AG08395 (cell line): Measurements from ENCODE around the gene LRRC63.
"Not testable (repeated sequence)": the region's sequence is repeated elsewhere in the genome, so short reads cannot be mapped to it uniquely, and the experiment has no call there.

Experiments used
- DNase-seq: peaks from one replicate; pipeline ENCODE4 v3.0.0; 2012; ENCODE audit warnings: mixed read lengths, low spot score

Gene LRRC63

DNA sequence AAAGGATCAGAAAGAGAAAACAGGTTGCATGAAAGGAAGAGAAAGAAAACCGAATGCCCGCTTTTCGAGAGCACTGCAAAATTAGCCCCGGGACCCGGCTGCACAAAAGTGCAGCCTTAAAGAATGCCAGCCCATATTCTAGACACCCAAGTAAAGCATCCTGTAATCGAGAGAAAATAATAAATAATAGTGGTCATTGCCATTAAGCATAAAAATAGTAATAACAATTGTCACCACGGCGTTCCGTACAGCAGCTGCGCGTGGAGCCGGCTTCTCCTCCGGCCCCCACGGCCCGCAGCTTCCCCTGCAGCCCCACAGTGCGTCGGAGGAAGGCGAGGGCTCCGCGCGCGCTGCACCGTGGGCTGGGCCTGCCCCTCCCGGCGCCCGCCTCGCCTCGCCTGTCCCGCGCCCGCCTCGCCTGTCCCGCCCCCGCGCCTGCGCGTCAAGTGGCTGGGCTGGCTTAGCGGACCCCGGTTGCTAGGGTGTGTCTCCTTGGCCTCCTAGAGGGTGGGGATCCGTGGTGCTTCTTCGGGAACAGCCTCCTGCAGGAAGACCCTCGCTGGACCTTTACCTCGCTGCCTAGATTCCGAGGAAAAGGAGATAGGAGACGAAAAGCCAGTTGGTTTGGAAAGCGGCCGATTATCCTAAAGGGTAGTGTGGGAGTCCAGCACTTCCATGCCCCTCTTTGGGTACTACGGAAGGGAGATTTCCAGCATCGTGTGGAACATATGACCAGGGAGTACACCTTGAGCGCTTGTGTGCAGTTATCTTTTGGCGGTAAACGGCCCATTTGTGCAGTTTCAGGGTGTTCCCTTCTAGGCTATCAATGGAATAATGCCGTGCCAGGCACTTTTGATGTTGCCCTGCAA, at the start of gene LRRC63:
Gene LRRC63, plus strand, starts transcription at position 446 of the 869 bp plus-strand sequence. CDS start 1,107 bp downstream, outside the sequence.
- DNase-seq: peak; percentile 64

DNA sequence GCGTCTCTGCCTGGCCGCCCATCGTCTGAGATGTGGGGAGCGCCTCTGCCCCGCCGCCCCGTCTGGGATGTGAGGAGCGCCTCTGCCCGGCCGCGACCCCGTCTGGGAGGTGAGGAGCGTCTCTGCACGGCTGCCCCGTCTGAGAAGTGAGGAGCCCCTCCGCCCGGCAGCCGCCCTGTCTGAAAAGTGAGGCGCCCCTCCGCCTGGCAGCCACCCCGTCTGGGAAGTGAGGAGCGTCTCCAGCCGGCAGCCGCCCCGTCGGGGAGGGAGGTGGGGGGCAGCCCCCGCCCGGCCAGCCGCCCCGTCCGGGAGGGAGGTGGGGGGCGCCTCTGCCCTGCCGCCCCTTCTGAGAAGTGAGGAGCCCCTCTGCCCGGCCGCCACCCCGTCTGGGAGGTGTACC, 49.0 kb upstream of the LRRC63 start:
- not testable (repeated sequence) for DNase-seq

DNA sequence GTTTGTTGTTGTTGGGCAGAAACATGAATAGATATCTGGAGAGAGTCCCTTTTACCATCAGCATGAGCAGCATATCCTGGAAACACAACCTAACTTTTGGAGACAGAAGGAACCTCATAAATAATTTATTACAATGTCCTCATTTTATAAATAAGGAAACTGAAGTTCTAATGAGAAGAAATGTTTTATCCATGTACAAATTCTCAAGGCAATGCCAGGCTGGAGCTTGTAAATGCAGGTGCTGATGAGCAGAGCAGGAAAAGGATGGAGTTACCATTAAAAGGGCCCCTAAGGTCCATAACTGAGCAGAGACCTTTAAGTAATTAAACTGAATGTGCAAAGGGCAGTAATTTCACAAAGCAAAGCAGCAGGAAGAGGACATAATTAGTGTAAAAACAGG, 47.1 kb upstream of the LRRC63 start:
- no peak for DNase-seq

DNA sequence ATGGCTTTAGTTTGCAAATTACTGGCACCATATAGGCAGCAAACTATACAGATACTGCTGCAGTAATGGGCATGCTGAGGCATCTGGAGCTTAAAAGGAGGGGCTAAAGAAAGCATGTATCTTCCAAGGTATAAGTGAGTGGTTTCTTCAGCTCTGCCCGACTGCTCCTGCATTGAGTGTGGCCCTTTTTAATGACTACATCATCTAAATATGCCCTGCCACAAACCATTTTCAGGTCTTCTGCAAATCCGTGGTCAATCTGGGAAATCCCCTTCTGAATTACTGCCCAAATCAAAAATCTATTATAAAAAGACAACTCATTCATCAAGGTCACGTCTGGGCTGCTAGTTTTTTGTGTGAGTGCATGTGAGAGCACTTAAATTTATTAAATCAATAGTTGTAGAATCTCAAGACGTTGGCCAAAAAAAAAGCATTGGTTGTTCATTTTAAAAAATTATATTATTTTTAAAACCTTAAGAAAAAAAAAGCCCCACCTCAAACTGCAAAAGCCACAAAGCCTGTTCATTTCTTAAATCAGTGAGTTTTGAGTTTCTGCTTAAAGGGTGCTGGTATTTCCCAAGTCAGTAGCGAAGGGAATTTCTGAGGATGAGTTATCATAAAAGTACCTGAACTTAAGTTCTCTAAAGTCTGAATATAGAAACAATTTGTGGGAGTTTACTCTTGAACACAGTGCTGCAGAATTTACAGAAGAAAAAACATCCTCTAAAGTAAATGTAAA, 46.1 kb upstream of the LRRC63 start:
- DNase-seq: no peak

DNA sequence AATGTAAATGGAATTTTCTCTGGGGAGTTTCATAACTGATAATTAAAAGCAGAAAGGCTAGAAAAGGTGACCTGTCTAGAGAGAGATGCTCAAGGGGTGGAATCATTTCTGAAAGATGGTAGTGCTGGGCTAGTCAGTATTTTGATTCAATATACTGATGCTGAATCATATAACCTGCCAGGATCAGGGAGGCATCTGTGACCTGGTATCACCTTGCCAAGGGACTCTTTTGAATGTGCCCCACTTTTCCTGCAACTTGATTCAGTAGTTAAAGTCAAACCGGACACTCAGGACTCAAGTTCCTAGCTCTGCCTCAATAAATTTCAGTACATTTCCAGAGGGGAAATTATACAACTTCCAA, 45.5 kb upstream of the LRRC63 start:
- DNase-seq: no peak

- no peak for DNase-seq
Measured at GRCh38 chr13:46166947-46167610, 44.6 kb upstream of the LRRC63 start.

GRCh38 chr13:46168341-46168740, 43.4 kb upstream of the LRRC63 start:
- DNase-seq: no peak

GRCh38 chr13:46168783-46169182, 42.9 kb upstream of the LRRC63 start:
- no peak for DNase-seq

GRCh38 chr13:46169758-46170157, 42.0 kb upstream of the LRRC63 start:
- no peak for DNase-seq

GRCh38 chr13:46170268-46170667, 41.5 kb upstream of the LRRC63 start:
- no peak for DNase-seq

DNA sequence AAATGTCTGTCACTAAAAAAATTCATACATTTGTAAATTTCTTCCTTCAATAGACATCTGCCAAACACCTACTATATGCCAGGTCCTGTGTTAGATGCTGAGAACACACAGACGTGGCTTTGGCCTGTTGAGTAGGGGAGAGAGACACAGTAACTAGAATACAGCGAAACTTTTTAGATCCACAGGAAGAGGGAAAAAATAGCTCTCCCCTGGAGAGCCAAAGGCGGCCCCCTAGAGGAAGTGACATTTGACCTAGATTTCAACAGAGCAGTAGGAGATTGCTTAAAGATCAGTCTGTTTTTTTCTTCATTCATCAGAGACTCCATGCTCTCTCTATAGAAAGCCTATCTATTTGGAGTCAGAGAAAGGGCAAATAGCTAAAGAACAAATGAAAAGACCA, 41.0 kb upstream of the LRRC63 start:
- DNase-seq: no peak

GRCh38 chr13:46171217-46171616, 40.5 kb upstream of the LRRC63 start:
- no peak for DNase-seq

DNA sequence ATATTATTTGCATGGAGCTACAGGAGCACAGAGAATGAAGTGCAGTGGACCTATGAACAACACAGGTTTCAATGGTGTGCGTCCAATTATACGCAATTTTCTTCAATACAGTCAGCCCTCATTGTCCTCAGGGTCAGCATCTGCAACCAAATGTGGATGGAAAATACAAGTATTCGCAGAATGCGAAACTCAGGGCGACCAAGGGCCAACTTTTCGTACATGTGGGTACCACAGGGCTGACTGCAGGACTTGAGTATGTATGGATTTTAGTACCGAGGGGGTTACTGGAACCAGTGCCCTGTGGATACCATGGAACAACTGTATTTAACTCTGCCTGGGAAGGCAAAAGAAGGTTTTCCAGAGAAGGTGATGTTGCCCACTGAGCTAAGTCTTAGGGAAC, 40.0 kb upstream of the LRRC63 start:
- no peak for DNase-seq

- DNase-seq: no peak
Measured at GRCh38 chr13:46172531-46172991, 39.2 kb upstream of the LRRC63 start.

- no peak for DNase-seq
Measured at GRCh38 chr13:46173656-46174055, 38.1 kb upstream of the LRRC63 start.

- no peak for DNase-seq
Measured at GRCh38 chr13:46176756-46177155, 35.0 kb upstream of the LRRC63 start.

- DNase-seq: no peak
Measured at GRCh38 chr13:46178143-46178542, 33.6 kb upstream of the LRRC63 start.

GRCh38 chr13:46178821-46179220, 32.9 kb upstream of the LRRC63 start:
- no peak for DNase-seq

GRCh38 chr13:46179491-46179908, 32.2 kb upstream of the LRRC63 start:
- DNase-seq: no peak

GRCh38 chr13:46179969-46180763, 31.6 kb upstream of the LRRC63 start:
- no peak for DNase-seq

- DNase-seq: no peak
Measured at GRCh38 chr13:46181377-46181839, 30.3 kb upstream of the LRRC63 start.
